Measurements from ENCODE around the gene RAD51B. TPM values are rescaled to one million over a fixed set of nuclear protein-coding genes. Genes with fewer than 3 reads are reported as not detected.

Gene RAD51B
- total and polyA plus RNA-seq, 2 of the 13 experiments (the other 11 are each of a cell fraction or from before 2014, with no cell fraction given), result 7.0 to 9.5 TPM

DNA sequence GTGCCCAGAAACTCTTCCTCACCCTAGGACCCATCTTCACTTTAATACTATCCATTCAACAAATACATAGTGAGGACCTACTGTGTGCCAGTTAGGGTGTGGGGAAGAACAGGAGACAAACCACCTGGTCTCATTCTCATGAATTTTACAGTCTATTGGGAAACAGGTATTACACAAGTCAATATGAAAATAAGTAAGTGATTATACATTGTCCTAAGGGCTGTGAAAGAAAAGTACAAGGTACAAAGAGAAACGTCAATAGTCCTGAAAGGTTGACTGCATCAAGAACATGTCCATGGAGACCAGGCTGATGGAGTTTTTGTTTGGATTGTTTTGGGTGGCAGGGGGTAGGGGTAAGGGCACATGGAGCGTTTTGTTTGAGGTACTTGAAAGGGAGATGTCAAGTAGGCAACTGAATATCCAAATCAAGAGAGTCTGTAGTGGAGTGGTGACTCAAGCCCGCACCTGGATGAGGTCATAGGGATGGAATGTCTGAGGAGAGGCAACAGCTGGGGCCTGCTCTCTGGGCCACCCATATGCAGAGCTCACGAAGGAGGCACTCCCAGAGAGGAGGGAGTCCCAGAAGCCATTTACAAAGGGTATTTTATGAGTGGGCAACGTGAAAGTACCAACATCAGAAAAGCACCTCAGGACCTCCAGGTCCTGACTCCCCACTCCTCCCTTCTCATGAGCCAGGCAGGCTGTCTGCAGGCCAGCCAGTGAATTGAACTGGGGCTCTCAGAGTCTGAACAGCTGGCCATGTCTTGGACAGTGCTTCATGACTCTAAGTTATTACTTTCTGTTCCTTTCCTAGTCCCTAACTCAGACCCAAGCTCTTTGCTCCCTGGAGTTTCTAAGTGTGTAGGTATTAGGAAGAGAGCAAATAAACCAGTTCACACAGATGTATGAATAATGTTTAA is 701.3 kb downstream of the RAD51B start (continued):
- TF ChIP-seq ATF7-NPFF (CRISPR knock-in tag; IDR thresholded peaks at IDR 0.05; ENCODE audit: low read depth) (no peak), HMG20A (CRISPR knock-in tag; IDR thresholded peaks at IDR 0.05; ENCODE audit: borderline replicate concordance) (no peak), ZNF598 (CRISPR knock-in tag; IDR thresholded peaks at IDR 0.05; ENCODE audit: borderline replicate concordance) (peak; percentile 51; the same call in 1 of the 2 replicates), ZNF7 (CRISPR knock-in tag; IDR thresholded peaks at IDR 0.05) (no peak), MTA1 (CRISPR knock-in tag; IDR thresholded peaks at IDR 0.05; ENCODE audit: borderline replicate concordance) (no peak), NAIF1 (CRISPR knock-in tag; IDR thresholded peaks at IDR 0.05; ENCODE audit: borderline replicate concordance) (no peak), YEATS2 (CRISPR knock-in tag; IDR thresholded peaks at IDR 0.05; ENCODE audit: borderline replicate concordance) (no peak), RXRB (CRISPR knock-in tag; IDR thresholded peaks at IDR 0.05; ENCODE audit: borderline replicate concordance) (no peak), NR2C2 (CRISPR knock-in tag; IDR thresholded peaks at IDR 0.05; ENCODE audit: borderline replicate concordance) (no peak; the same call in 1 of the 2 replicates), SMAD1 (CRISPR knock-in tag; IDR thresholded peaks at IDR 0.05; ENCODE audit: borderline replicate concordance, low read depth) (no peak), SMARCE1 (IDR thresholded peaks at IDR 0.05; ENCODE audit: borderline replicate concordance) (no peak), ARNTL (CRISPR knock-in tag; IDR thresholded peaks at IDR 0.05) (no peak), ATRX (CRISPR knock-in tag; IDR thresholded peaks at IDR 0.05; ENCODE audit: borderline replicate concordance) (no peak)
- TF ChIP-seq, protein P1, sequence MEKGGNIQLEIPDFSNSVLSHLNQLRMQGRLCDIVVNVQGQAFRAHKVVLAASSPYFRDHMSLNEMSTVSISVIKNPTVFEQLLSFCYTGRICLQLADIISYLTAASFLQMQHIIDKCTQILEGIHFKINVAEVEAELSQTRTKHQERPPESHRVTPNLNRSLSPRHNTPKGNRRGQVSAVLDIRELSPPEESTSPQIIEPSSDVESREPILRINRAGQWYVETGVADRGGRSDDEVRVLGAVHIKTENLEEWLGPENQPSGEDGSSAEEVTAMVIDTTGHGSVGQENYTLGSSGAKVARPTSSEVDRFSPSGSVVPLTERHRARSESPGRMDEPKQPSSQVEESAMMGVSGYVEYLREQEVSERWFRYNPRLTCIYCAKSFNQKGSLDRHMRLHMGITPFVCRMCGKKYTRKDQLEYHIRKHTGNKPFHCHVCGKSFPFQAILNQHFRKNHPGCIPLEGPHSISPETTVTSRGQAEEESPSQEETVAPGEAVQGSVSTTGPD (CRISPR knock-in tag; IDR thresholded peaks at IDR 0.05), result no peak
- TF ChIP-seq, protein P2, sequence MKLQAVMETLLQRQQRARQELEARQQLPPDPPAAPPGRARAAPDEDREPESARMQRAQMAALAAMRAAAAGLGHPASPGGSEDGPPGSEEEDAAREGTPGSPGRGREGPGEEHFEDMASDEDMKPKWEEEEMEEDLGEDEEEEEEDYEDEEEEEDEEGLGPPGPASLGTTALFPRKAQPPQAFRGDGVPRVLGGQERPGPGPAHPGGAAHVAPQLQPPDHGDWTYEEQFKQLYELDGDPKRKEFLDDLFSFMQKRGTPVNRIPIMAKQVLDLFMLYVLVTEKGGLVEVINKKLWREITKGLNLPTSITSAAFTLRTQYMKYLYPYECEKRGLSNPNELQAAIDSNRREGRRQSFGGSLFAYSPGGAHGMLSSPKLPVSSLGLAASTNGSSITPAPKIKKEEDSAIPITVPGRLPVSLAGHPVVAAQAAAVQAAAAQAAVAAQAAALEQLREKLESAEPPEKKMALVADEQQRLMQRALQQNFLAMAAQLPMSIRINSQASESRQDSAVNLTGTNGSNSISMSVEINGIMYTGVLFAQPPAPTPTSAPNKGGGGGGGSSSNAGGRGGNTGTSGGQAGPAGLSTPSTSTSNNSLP (IDR thresholded peaks at IDR 0.05; ENCODE audit: low read depth, low read length), result peak; percentile 57; the same call in 1 of the 2 replicates
- TF ChIP-seq, protein P3, sequence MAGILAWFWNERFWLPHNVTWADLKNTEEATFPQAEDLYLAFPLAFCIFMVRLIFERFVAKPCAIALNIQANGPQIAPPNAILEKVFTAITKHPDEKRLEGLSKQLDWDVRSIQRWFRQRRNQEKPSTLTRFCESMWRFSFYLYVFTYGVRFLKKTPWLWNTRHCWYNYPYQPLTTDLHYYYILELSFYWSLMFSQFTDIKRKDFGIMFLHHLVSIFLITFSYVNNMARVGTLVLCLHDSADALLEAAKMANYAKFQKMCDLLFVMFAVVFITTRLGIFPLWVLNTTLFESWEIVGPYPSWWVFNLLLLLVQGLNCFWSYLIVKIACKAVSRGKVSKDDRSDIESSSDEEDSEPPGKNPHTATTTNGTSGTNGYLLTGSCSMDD (CRISPR knock-in tag; IDR thresholded peaks at IDR 0.05), result no peak
- TF ChIP-seq, protein P4, sequence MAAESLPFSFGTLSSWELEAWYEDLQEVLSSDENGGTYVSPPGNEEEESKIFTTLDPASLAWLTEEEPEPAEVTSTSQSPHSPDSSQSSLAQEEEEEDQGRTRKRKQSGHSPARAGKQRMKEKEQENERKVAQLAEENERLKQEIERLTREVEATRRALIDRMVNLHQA (CRISPR knock-in tag; IDR thresholded peaks at IDR 0.05), result no peak
- TF ChIP-seq, protein P5, sequence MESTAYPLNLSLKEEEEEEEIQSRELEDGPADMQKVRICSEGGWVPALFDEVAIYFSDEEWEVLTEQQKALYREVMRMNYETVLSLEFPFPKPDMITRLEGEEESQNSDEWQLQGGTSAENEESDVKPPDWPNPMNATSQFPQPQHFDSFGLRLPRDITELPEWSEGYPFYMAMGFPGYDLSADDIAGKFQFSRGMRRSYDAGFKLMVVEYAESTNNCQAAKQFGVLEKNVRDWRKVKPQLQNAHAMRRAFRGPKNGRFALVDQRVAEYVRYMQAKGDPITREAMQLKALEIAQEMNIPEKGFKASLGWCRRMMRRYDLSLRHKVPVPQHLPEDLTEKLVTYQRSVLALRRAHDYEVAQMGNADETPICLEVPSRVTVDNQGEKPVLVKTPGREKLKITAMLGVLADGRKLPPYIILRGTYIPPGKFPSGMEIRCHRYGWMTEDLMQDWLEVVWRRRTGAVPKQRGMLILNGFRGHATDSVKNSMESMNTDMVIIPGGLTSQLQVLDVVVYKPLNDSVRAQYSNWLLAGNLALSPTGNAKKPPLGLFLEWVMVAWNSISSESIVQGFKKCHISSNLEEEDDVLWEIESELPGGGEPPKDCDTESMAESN (CRISPR knock-in tag; conservative IDR thresholded peaks at IDR 0.05), result no peak
- TF ChIP-seq, protein P6, sequence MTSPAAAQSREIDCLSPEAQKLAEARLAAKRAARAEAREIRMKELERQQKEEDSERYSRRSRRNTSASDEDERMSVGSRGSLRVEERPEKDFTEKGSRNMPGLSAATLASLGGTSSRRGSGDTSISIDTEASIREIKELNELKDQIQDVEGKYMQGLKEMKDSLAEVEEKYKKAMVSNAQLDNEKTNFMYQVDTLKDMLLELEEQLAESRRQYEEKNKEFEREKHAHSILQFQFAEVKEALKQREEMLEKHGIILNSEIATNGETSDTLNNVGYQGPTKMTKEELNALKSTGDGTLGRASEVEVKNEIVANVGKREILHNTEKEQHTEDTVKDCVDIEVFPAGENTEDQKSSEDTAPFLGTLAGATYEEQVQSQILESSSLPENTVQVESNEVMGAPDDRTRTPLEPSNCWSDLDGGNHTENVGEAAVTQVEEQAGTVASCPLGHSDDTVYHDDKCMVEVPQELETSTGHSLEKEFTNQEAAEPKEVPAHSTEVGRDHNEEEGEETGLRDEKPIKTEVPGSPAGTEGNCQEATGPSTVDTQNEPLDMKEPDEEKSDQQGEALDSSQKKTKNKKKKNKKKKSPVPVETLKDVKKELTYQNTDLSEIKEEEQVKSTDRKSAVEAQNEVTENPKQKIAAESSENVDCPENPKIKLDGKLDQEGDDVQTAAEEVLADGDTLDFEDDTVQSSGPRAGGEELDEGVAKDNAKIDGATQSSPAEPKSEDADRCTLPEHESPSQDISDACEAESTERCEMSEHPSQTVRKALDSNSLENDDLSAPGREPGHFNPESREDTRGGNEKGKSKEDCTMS (CRISPR knock-in tag; conservative IDR thresholded peaks at IDR 0.05), result no peak

Data from HepG2 (cell line).